Cardiac fibroblast (primary cell): Measurements from ENCODE around the gene RIMKLA.
A peak's percentile ranks its signal among the peaks of the same experiment; 100 is the strongest.

Source experiments
- DNase-seq, 2 donors: peaks; one replicate each; pipeline versions ENCODE4 v3.0.0 to v3.0.0-alpha.2; 2010; ENCODE audit warnings: low read depth in 2 of 2
- H3K4me3 ChIP-seq, 2 donors: replicated peaks in 1 of 2; 1 replicate in 1 of 2; 2 replicates in 1 of 2; pipeline ENCODE4 v1.5.1; 2011; ENCODE audit warnings: low read depth in 2 of 2, low read length in 2 of 2, mild to moderate bottlenecking in 2 of 2, moderate library complexity in 1 of 2
- TF ChIP-seq, protein P1 (sequence below): IDR thresholded peaks from one replicate; pipeline ENCODE4 v1.5.1; 2011; ENCODE audit warnings: low read depth, mild to moderate bottlenecking, low read length, inconsistent platforms

Gene RIMKLA

DNA sequence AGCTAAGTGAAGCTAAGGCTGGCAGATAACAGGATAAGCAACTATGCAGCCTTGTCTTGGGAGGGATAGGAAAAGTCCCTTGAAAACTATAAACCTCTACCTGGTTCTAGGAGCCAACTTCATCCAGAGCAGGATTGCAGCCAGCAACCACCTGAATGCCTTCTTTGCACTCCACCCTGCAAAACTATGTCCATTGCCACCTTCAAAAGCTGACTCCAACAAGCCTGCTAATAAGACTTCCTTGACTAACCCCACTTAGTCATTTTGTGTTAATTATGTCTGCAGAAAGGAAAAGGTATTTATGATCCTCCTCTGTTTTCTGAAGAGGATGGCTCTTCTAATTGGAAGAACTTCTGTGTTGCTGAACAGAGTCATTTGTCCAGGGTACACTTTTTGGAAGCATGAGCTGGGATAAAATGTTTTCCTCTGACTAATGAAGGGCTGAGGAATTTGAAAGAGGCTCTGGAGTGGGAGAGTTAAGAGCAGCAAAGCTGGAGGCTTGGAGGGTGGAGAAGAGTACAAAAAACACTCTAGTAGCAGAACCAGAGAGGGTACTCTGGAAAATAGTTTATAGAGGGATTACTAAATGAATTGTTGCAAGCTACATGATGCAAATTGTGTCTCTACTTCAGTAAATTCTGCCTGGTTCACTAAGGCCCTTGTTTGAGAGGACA is 9.6 kb upstream of the RIMKLA start:
- TF ChIP-seq, protein P1, sequence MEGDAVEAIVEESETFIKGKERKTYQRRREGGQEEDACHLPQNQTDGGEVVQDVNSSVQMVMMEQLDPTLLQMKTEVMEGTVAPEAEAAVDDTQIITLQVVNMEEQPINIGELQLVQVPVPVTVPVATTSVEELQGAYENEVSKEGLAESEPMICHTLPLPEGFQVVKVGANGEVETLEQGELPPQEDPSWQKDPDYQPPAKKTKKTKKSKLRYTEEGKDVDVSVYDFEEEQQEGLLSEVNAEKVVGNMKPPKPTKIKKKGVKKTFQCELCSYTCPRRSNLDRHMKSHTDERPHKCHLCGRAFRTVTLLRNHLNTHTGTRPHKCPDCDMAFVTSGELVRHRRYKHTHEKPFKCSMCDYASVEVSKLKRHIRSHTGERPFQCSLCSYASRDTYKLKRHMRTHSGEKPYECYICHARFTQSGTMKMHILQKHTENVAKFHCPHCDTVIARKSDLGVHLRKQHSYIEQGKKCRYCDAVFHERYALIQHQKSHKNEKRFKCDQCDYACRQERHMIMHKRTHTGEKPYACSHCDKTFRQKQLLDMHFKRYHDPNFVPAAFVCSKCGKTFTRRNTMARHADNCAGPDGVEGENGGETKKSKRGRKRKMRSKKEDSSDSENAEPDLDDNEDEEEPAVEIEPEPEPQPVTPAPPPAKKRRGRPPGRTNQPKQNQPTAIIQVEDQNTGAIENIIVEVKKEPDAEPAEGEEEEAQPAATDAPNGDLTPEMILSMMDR, result no peak
- no peak overlapping the region for H3K4me3 ChIP-seq
- no peak for DNase-seq

DNA sequence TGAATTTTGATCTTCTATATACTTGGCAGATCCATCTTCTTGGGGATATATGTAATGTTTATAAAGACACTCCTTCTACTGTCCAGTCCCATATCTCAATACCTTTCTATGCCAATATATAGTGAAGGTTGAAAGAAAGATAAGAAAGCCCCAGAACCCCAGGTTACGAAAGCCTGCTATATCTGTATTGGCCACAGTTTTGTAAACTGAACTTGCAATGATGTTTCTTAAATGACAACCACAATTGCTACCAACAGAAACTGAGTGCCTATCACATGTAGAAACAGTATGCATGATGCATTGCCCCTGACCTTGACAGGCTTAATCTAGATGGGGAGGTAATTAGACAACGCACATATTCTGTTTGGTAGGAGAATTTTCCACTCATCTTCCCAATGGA is 7.8 kb upstream of the RIMKLA start:
- TF ChIP-seq, protein P1, result no peak
- H3K4me3 ChIP-seq, result no peak overlapping the region
- no peak for DNase-seq

GRCh38 chr1:42379794-42380585 is 602 bp upstream of the RIMKLA start:
- TF ChIP-seq, protein P1, result no peak

DNA sequence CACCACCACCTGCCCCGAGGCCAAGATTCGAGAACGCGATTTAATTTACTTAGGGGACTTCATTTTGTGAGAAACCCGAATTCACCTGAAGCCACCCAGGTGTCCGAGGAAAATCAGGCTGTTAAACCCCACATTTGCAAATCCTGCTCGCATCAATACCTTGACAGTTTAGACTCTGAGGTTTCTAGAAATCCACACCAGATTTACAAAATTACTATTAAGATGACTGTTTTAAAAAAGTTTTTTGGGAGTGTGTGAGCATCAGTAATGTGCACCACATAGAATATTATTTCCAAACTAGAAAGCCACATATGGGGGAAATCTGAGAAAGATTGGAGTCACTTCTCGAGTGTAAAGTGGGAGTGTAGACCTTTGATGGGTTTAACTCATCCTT is 685 bp downstream of the RIMKLA start:
- H3K4me3 ChIP-seq, result no peak overlapping the region
- TF ChIP-seq, protein P1, result no peak
- no peak for DNase-seq

More at GRCh38 chr1:42379794-42380585, 602 bp upstream of the RIMKLA start:
- H3K4me3 ChIP-seq, result peak overlapping the region; percentile 18 to 25
- DNase-seq, result peak; percentile 17 to 39

DNA sequence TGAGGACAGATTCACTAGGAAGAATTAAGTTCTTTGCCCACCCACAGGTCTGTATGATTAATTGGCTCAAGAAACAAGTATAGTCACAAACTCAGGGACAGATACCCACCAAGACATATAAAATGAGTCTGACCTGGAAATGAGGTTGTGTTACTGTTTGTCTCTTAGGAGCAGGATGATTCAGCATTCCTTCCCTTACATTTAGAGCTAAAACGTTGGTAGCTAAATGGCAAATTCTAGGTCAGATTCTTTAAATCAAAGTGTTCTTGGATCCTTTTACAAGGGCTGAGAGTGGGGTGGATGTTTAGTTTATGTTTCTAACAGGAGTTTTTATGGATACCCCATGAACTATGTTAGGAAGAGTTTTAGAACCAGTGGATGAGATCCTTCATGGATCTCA is 4.7 kb downstream of the RIMKLA start:
- H3K4me3 ChIP-seq, result no peak overlapping the region
- peak; percentile 20 to 38 for DNase-seq
- TF ChIP-seq, protein P1, result no peak

DNA sequence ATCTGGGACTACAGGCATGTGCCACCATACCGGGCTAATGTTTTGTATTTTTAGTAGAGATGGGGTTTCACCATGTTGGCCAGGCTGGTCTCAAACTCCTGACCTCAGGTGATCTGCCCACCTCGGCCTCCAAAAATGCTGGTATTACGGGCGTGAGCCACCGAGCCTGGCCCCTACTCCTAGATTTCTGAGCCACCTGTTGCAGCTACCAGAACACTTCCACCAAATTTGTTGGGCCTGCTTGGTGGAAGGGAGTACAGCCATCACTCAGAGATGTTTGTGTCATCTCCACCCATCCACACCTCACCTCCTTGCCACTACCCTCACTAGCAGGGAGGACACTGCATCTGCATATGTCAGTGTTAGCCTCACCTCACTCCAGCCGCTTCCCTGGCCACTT is 5.5 kb downstream of the RIMKLA start:
- TF ChIP-seq, protein P1, result no peak
- no peak overlapping the region for H3K4me3 ChIP-seq
- DNase-seq, result no peak
